Fibroblast of lung (primary cell): ENCODE measurements around the gene SDHC. TPM values are rescaled to one million over a fixed set of nuclear protein-coding genes. Genes with fewer than 3 reads are reported as not detected.
A peak's percentile ranks its signal among the peaks of the same experiment; 100 is the strongest.
"Not testable (repeated sequence)": the region's sequence is repeated elsewhere in the genome, so short reads cannot be mapped to it uniquely, and the experiment has no call there.

Experiments
- DNase-seq, 2 donors: peaks; one replicate each; pipeline versions ENCODE4 v3.0.0 to v3.0.0-alpha.2; 2010; ENCODE audit warnings: low read depth in 2 of 2
- H2AFZ ChIP-seq: 2 replicates; pipeline ENCODE4 v1.5.1; 2012; ENCODE audit warnings: low read length, control low read depth, inconsistent platforms
- H3K27ac ChIP-seq: 2 replicates; pipeline ENCODE4 v1.5.1; 2011; ENCODE audit warnings: low read length, control low read depth; ENCODE audit not compliant: insufficient read depth
- H3K27me3 ChIP-seq: 2 replicates; pipeline ENCODE4 v1.5.1; 2011; ENCODE audit warnings: mild to moderate bottlenecking, low read length; ENCODE audit not compliant: control insufficient read depth, insufficient read depth
- H3K36me3 ChIP-seq: 2 replicates; pipeline ENCODE4 v1.5.1; 2011; ENCODE audit warnings: low read length; ENCODE audit not compliant: control insufficient read depth, insufficient read depth
- H3K4me1 ChIP-seq: 2 replicates; pipeline ENCODE4 v1.5.1; 2011; ENCODE audit warnings: low read length; ENCODE audit not compliant: control insufficient read depth, insufficient read depth; ENCODE audit errors: extremely low read depth
- H3K4me2 ChIP-seq: 2 replicates; pipeline ENCODE4 v1.5.1; 2011; ENCODE audit warnings: low read length, control low read depth; ENCODE audit not compliant: insufficient read depth; ENCODE audit errors: extremely low read depth
- H3K4me3 ChIP-seq, 4 experiments: fragments of 200-600 bp in 1 of 4; sonication (generic) in 1 of 4; replicated peaks in 1 of 4; 2 replicates each; pipeline ENCODE4 v1.5.1; 2011 to 2016; ENCODE audit warnings: low read length in 4 of 4, low read depth in 3 of 4, mild to moderate bottlenecking in 3 of 4, control low read depth in 2 of 4, inconsistent platforms in 1 of 4, mixed read lengths in 1 of 4; ENCODE audit not compliant: insufficient read depth in 1 of 4; ENCODE audit errors: control extremely low read depth in 1 of 4
- H3K79me2 ChIP-seq: 2 replicates; pipeline ENCODE4 v1.5.1; 2012; ENCODE audit warnings: mild to moderate bottlenecking, low read length, inconsistent platforms; ENCODE audit not compliant: control insufficient read depth, insufficient read depth
- H3K9ac ChIP-seq: 2 replicates; pipeline ENCODE4 v1.5.1; 2011; ENCODE audit warnings: mild to moderate bottlenecking, low read length, control low read depth; ENCODE audit not compliant: insufficient read depth
- H3K9me3 ChIP-seq: 2 replicates; pipeline ENCODE4 v1.5.1; 2012; ENCODE audit warnings: low read depth, low read length; ENCODE audit not compliant: control insufficient read depth, insufficient read depth
- H4K20me1 ChIP-seq: 2 replicates; pipeline ENCODE4 v1.5.1; 2011; ENCODE audit warnings: low read length; ENCODE audit not compliant: control insufficient read depth, insufficient read depth; ENCODE audit errors: extremely low read depth
- CTCF ChIP-seq, 2 donors: IDR thresholded peaks in 1 of 2; conservative IDR thresholded peaks in 1 of 2; 1 replicate in 1 of 2; 2 replicates in 1 of 2; pipeline ENCODE4 v1.5.1; 2011 to 2012; ENCODE audit warnings: low read length in 2 of 2, control low read depth in 1 of 2, inconsistent platforms in 1 of 2, low read depth in 1 of 2, mild to moderate bottlenecking in 1 of 2
- EZH2 ChIP-seq: IDR thresholded peaks from 2 replicates; pipeline ENCODE4 v1.5.1; 2012; ENCODE audit warnings: low read length, control low read depth, mild to moderate bottlenecking; ENCODE audit errors: missing control alignments
- polyA plus RNA-seq, 2 donors: library from polyadenylated mRNA; depleted of rRNA in 1 of 2; stranded (reverse) in 1 of 2; unstranded in 1 of 2; fragments of >200 nt; gene quantifications; 2 replicates each; pipeline ENCODE4 v1.2.1, GENCODE V29; 2011 to 2012; ENCODE audit warnings: missing spikeins in 1 of 2
- total RNA-seq: library from RNA; depleted of rRNA; stranded (reverse); fragments of >200 nt; gene quantifications from 2 replicates; pipeline ENCODE4 v1.2.1, GENCODE V29; 2014

Gene SDHC
- total and polyA plus RNA-seq, 2 donors (not counting 1 experiment from before 2014, with no cell fraction given) = 24.8 to 484 TPM

DNA sequence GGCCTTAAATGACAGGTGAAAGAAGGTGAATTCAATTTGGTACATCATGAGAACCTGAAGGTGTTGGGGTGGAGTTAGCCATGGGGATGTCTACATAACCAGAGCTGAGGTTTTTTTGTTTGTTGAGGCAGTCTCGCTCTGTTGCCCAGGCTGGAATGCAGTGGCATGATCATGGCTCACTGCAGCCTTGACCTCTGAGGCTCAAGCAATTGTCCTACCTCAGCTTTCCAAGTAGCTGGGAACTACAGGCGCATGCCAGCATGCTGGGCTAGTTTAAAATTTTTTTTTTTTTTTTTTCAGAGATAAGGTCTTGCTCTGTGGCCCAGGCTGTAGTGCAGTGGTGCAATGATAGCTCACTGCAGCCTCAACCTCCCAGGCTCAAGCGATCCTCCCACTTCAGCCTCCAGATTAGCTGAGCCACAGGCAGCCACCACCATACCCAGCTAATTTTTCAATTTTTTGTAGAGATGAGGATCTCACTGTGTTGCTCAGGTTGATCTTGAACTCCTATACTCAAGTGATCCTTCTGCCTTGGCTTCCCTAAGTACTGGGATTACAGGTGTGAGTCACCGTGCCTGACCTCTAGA is 2.5 kb upstream of the SDHC start:
- no peak for DNase-seq
- Histone ChIP-seq H3K9ac (no peak overlapping the region), H3K27me3 (no peaks in the 10 kb centered on the region), H2AFZ (no peak overlapping the region), H3K4me1 (peaks cover 13% of the 10 kb centered on the region), H3K4me3 (no peak overlapping the region), H3K4me2 (no peak overlapping the region), H3K9me3 (no peaks in the 10 kb centered on the region), H3K27ac (no peak overlapping the region), H3K79me2 (peaks cover 12% of the 10 kb centered on the region), H3K36me3 (no peaks in the 10 kb centered on the region), H4K20me1 (no peaks in the 10 kb centered on the region)
- TF ChIP-seq CTCF (conservative IDR thresholded peaks at IDR 0.05 in 1 of 2, IDR thresholded peaks at IDR 0.05 in 1 of 2; ENCODE audit: low read depth in 1 of 2, low read length in 2 of 2) (no peak), EZH2 (no peak)

- Histone ChIP-seq H4K20me1 (no peaks in the 10 kb centered on the region), H2AFZ (peak overlapping the region; percentile 40), H3K9me3 (no peaks in the 10 kb centered on the region), H3K27me3 (no peaks in the 10 kb centered on the region), H3K4me2 (peak overlapping the region; percentile 76), H3K27ac (peak overlapping the region; percentile 91), H3K9ac (peak overlapping the region; percentile 90), H3K4me1 (peaks cover 3% of the 10 kb centered on the region), H3K79me2 (peaks cover 12% of the 10 kb centered on the region), H3K36me3 (no peaks in the 10 kb centered on the region), H3K4me3 (peak overlapping the region; percentile 58 to 95 (median 77))
- no peak for DNase-seq
- TF ChIP-seq CTCF (conservative IDR thresholded peaks at IDR 0.05 in 1 of 2, IDR thresholded peaks at IDR 0.05 in 1 of 2; ENCODE audit: low read depth in 1 of 2, low read length in 2 of 2) = no peak
- no peak for TF ChIP-seq EZH2
These were observed 504 bp upstream of the SDHC start for GRCh38 chr1:161313554-161314200.

GRCh38 chr1:161315841-161316674 is 1.9 kb downstream of the SDHC start:
- H3K27me3 ChIP-seq, H3K9ac ChIP-seq, H4K20me1 ChIP-seq, H3K27ac ChIP-seq, H3K36me3 ChIP-seq, H2AFZ ChIP-seq, H3K4me3 ChIP-seq, DNase-seq, H3K4me2 ChIP-seq, H3K4me1 ChIP-seq, H3K9me3 ChIP-seq: not testable (repeated sequence)
- peaks cover 12% of the 10 kb centered on the region for H3K79me2 ChIP-seq
